Epithelial cell of prostate (primary cell): Measurements from ENCODE around the gene TCF12.
A peak's percentile ranks its signal among the peaks of the same experiment; 100 is the strongest.
"Not testable (repeated sequence)": the region's sequence is repeated elsewhere in the genome, so short reads cannot be mapped to it uniquely, and the experiment has no call there.

ENCODE experiments used
- DNase-seq: peaks from one replicate; pipeline ENCODE4 v3.0.0-alpha.2; 2011; ENCODE audit warnings: low read depth, low spot score
- H3K27ac ChIP-seq: fragments of 450-650 bp; 2 replicates; pipeline ENCODE4 v1.5.1; 2017; ENCODE audit warnings: mild to moderate bottlenecking

TCF12 gene

DNA sequence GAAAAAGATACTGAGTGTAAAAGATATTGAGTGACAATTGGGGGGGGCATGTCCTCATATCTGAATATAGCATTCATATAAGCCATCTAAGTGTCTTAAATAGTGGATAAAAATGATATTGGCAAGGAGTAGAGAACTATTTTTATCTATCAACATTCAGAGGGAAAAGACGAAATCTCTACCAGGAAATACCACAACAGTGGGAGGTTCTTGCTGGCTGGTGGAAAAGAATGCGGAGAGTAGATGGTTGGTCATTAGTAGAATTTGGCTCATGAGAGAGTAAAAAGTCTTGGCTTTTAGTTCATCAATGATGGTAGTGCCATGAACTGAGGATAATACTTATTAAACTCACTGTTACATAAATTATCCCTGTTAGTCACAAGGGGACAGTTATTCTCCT is 4.8 kb upstream of the TCF12 start:
- no peak for DNase-seq
- H3K27ac ChIP-seq: no peak overlapping the region

DNA sequence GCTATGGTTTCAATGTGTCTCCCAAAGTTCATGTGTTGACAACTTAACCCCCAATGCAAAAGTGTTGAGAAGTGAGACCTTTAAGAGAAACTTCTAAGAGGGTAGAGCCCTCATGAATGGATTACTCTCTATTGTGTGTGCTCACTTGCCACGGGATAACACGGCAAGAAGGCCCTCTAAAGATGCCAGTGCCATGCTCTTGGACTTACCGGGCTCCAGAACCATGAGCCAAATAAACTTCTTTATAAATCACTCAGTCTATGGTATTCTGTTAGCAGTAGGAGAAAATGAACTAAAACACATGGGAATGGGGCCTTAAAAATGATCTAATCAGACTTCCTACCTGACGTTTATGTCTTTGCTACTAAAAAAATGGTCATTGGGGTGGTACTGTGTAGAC is 2.6 kb upstream of the TCF12 start:
- DNase-seq: no peak

DNA sequence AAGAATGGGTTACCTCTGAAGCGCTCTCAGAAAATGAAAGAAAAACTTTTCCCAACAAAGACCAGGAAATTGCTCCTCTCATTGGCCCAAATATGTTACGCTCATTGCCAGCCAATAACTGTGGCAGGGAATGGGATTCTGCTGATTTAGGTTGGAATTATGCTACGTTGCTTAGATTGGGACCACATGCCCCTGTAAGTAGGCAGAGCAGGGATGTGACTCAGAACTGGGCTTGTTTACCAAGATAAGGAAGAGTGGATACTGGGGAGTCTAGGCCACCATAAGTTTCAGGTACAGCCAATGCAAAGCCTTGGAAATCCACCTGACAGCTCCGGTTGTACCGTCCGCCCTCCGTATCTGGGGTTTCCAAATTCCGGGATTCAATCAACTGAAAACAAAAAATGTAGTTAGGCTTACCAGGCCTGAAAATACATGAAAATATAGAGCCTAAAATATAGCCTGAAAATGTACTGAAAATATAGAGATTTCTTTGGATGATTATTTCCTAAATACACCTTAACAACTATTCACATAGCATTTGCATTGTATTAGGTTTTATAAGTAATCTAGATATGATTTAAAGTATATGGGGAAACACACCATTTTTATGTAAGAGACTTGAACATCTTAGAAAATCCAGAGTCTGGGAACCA is 1.5 kb upstream of the TCF12 start:
- DNase-seq: no peak
- no peak overlapping the region for H3K27ac ChIP-seq

More for the DNA sequence above, 2.6 kb upstream of the TCF12 start:
- H3K27ac ChIP-seq: no peak overlapping the region

DNA sequence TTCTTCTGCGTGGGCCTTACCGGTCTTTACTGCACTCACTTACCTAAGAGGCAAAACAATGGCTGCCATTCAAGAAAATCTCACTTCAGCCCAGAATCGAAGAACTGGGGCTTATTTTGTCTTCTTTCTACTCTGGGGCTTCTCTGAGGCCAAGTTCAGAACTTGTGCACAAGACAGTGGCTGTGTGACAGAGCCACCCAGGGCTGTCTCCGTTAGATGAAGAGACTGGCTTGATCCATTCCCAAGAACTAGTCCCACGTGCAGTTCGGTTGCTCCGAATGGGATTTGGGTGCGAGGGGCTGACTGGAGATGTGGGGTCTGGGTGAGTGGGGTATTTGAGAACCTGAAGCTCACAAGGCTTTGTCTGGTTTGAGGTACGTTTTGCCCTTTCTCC is 795 bp upstream of the TCF12 start:
- H3K27ac ChIP-seq: peak overlapping the region; percentile 83
- no peak for DNase-seq

DNA sequence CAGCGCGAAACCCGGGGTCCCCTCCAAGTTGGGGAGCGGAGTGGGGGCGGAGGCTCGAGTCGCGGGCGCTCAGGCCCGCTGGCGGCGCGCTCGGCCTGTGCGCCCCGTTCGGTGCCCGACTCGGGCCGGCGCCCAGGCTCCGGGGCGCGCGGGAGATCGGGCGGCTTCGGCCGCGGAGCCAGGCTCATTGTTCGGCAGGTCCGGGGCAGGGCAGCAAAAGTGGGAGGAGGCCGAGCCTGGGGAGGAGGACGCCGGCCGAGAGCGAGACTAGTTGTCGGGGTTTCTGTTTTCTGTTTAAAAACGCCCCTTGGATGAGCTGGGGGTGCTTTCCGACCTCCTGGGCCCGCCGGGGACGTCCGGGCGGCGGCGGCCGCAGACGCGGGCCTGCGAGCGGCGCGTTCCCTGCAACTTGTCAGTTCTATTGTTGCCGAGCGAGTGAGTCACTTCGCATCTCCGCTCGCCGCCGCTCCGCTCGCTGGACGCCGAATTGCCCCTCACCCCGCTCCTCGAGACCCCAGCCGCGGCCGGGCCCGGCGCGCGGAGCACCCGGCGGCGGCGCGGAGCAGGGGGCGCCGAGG is 676 bp downstream of the TCF12 start:
- no peak for DNase-seq
- peak overlapping the region; percentile 83 for H3K27ac ChIP-seq

DNA sequence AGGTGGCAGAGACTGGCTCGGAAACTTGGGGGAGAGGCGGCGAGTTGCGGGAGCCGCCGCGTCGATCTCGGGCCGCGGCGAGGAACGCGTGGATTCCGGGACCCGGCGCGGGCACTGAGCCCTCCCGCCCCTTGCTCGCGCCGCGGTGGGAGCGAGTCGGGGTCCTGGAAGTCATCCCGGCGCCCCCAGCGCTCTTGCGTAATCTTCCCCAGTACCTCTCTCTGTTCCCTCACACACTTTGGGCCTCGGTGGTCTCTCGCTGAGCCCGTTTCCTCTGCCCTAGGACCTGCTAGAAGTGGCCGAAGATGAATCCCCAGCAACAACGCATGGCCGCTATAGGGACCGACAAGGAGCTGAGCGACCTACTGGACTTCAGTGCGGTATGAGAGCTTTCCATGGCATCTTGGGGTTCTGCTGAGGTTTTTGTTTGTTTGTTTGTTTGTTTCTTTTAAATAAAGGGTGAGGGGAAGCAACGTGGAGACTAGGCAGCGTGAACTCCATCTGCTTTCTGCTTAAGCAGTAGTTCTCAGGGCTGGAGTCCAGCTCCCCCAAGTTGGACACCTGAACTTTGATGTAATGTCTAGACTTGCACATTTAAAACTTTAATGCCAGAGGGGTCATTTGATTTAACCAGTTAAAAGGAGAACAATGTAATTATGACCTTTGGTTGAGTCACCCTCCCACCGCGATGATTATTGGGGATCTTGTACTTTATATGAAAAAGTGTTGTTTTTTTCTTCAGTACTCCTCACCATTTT is 1.3 kb downstream of the TCF12 start:
- DNase-seq: no peak
- H3K27ac ChIP-seq: peak overlapping the region; percentile 83

DNA sequence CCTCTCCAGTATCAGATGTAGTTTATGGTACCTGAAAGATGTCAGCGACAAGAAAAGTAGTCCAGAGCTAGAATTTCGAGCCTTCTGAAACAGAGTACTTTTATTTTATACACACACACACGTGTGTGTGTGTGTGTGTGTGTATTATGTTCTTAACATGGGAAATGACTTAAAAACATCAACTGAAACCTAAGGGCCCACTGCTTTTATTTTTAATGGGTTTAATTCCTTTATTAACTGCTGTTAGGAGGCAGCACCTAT is 1.9 kb downstream of the TCF12 start:
- DNase-seq: no peak
- peak overlapping the region; percentile 83 for H3K27ac ChIP-seq

DNA sequence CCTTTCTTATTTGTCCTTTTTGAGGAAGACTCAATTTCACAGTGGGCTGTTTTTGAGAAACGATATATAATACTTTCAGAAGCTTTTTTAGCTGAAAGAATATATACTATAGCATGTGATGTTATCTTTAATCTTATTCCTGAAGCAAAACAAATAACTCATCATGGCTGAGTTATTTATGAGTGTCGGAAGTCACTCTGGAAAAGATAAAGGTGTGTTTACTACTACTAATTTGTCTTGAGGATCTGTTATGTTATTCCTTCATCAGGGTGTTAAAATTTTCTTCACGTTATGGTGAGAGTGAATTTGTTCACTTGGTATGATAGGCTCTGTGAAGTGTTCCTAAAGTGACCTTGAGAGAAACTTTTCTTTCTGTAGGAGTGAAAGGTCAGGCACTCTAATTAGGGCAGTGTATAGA is 4.7 kb downstream of the TCF12 start:
- no peak overlapping the region for H3K27ac ChIP-seq
- DNase-seq: no peak

DNA sequence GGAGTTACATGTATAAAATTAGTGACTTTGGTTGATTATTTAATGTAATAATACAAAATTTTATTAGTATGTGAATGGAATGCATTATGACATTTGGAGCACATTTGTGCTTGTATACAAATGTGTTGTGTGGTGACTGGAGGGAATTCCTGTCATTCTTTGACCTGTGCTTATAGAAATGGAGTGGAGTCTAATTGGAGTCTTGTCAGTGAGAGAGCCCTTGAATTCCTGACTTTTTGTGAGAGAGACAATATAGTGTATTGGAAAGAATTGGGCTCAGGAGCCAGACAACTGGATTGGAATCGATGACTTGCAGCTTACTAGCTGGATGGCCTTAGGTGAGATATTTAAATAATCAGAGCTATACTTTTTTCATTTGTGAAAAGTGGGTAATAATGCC is 9.4 kb downstream of the TCF12 start:
- no peak for DNase-seq
- no peak overlapping the region for H3K27ac ChIP-seq

DNA sequence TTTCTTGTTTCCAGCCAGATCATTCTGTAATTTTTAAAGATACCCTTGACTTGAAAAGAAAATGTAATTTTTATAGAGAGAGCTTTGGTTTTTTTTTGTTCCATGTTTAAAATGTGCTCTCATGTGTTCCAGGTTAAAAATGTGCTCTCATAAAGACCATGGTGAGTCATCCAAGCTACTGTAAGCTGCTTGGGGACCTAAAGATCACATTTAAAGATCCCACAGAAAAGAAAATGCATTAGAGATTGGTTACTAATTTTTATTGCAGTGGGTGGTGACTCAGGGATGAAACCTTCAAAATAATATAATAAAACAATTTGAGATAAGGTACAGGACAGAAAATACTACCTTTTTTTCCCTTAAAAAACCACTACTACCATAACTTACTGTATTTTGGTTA is 11.0 kb downstream of the TCF12 start:
- no peak for DNase-seq
- peak overlapping the region; percentile 22 for H3K27ac ChIP-seq

DNA sequence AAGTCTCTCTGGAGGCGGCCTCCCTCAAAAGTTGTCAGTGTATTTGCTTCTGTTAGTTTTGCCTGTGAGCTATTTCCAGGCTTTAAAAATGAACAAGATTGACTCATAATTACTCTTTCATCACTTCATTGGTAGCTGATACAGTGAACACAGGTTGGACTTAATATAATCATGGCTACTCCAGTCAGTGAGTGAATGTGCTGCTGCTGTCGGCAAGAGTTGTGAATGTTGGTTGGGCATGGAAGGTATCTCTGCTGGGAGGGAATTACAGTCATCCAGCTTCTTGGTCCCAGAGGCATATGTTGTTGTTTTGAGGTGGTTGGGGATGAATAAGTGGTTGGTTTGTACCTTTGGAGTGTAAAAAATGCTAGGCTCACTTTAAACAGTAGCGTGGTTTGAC is 11.5 kb downstream of the TCF12 start:
- no peak for DNase-seq
- peak overlapping the region; percentile 22 for H3K27ac ChIP-seq

DNA sequence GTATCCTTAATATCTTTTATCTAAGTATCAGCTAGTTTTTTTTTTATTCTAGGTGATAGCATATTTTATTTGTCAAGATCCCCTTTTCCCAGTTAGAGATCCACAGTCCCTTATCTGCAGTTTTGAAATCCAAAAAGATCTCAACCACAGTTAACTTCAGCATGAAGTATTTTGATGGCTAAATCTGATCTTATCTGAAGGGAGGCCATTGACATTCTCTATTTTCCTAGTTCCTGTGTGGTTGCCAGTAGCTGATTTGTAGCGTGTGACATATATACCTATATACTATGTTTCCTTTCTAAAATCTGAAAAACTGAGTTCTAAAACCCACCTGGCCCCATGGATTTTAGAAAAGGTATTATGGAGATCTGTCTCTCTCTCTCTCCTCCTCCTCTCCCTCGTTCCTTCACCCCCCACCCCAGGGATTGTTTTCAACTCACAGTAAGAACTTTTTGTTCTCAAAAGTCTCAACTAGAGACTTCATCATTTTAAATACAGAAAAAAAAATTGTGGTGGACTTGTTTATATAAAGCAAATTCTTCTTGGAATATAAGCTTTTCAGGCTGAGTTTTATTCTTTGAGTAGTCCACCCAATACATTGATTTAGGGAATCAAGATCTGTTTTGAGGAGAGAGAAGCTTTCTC is 12.3 kb downstream of the TCF12 start:
- no peak overlapping the region for H3K27ac ChIP-seq
- no peak for DNase-seq

DNA sequence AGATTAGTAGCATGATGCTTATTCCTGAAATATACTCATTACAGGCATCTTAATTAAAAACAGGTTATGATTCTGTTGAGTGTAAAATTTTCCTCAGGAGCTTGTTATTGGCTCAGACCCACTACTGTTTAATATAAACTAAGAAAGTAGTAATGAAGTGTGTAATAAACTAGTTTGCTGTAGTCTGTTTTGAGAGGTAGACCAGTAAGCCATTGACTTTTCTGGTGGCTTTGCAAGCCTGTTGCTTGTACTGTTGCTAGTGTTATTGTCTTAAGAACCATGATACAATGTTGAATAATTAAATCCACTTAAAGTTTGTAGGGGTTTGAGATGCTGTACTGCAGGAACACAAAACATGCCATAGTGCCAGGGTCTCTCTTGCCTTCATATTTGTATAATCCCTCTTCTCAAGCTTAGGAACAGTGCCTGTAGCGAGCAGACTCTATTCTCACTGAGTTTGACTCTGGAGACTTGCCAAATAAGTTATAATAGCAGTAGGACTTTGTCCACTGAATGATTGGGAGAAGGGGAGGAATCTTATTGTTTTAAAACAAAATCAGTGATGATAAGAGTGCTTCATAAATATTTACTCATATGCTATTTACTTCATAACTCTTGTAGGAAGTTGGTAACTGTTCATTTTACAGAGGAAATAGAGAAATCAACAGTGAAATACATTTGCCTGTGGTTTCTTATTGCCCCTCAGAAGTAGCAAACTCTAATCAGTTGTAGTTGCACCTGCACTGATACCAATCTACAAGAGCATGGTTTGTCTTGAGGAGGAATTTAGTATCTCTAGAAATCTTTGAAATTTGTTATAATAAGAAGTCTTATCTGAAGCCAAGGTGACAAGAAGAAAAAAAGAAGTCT is 13.4 kb downstream of the TCF12 start:
- DNase-seq: no peak
- no peak overlapping the region for H3K27ac ChIP-seq

DNA sequence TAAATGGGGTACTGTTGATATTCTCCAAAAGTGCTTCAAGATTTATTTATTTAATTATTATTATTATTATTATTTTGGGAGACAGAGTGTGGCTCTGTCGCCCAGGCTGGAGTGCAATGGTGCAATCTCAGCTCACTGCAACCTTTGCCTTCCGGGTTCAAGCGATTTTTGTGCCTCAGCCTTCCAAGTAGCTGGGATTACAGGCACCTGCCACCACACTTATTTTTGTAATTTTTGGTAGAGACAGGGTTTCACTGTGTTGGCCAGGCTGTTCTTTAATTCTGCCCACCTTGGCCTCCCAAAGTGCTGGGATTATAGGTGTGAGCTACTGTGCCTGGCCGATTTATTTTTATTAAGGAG is 14.0 kb downstream of the TCF12 start:
- not testable (repeated sequence) for H3K27ac ChIP-seq, DNase-seq

DNA sequence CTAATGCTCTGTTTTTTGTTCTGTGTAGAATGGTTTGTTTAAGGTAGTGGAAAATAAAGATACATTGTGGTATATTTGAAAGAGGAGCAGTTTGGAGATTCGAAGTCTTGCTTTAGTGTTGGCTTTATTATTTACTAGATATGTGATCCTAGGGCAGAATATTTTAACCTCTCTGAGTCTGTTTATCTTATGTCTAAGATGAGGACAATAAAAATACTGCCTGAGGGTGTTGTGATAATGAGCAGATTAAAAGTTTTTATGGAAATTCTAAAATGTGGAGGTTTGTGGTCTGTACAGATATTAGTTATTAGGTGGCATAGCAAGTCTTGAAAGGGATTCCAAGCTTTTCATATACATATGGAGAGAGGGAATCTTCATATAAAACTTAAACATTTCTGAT is 15.0 kb downstream of the TCF12 start:
- H3K27ac ChIP-seq: peak overlapping the region; percentile 62
- no peak for DNase-seq

DNA sequence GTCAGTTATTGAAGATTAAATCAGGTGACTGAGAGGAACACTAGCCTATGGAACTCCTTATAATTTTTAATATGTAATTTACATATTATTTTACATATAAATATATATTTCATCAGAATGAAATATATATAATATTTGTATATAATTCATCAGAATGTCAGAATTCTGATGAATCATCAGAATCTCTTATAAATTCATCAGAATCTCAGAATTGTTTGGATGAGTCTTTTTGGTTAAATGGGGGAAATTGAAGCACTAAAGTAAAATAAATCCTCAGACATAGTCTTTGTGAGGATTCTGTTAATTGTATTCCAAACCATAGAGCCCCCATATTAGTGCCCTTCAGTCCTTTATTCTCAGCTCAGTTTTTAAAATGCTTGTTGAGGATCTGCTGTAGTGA is 15.4 kb downstream of the TCF12 start:
- H3K27ac ChIP-seq: peak overlapping the region; percentile 62
- no peak for DNase-seq

DNA sequence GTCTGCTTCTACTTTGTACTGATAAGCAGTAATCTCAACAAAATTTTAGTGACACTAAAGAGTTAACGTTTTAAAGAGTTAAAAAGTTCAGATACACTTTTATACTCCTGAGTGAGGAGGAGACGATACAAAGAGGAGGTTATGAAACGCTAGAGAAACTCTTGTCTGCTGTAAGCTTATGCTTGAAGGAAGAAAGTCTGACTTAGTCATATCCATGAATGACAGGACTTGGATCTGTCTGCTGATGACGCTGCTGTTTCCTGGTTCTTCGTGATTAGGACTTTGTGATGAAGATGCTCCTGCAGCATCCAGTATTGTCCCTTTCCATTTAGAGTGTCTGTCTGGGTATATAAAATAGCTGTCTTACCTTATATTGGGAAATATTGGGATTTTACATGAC is 15.8 kb downstream of the TCF12 start:
- DNase-seq: peak; percentile 18
- peak overlapping the region; percentile 62 for H3K27ac ChIP-seq

DNA sequence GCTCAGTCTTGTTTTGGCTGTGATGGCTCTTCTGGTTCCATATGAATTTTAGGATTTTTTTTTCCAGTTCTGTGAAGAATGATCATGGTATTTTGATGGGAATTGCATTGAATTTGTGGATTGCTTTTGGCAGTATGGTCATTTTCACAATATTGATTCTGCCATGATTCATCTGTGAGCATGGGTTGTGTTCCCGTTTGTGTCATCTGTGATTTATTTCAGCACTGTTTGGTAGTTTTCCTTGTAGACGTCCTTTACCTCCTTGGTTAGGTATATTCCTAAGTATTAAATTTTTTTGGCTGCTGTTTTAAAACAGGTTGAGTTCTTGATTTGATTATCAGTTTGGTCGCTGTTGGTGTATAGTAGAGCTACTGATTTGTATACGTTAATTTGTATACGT is 18.5 kb downstream of the TCF12 start:
- H3K27ac ChIP-seq: no peak overlapping the region
- no peak for DNase-seq

DNA sequence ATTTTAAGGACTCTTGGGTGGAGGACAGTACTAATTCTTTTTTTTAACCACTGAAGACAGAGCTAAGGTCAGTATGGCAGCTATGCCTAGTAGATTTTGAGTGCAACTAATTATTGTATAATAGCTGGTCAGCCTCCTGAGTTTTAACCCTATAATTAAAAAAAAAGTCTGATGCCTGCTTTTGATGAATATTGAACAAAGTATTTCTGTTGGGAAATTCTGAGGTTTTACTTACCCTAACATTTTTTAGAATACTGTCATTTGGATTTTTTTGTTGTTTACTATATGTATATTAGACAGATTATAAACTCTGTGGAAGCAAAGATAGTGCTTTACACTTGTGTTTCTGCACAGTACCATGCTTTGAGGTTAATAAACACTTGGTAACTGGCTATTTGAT is 20.8 kb downstream of the TCF12 start:
- DNase-seq: no peak
- no peak overlapping the region for H3K27ac ChIP-seq

DNA sequence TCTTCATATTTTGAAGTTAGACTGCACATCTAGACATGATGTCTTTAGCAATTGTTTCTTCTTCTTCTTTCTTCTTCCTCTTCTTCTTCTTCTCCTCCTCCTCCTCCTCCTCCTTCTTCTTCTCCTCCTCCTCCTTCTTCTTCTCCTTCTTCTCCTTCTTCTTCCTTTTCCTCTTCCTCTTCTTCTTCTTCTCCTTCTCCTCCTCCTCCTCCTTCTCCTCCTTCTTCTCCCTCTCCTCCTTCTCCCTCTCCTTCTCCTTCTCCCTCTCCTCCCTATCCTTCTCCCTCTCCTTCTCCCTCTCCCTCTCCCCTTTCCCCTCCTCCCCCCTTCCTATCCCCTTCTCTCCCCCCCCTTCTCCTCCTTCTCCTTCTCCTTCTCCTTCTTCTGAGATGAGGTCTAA is 21.9 kb downstream of the TCF12 start:
- no peak for DNase-seq
- H3K27ac ChIP-seq: no peak overlapping the region

DNA sequence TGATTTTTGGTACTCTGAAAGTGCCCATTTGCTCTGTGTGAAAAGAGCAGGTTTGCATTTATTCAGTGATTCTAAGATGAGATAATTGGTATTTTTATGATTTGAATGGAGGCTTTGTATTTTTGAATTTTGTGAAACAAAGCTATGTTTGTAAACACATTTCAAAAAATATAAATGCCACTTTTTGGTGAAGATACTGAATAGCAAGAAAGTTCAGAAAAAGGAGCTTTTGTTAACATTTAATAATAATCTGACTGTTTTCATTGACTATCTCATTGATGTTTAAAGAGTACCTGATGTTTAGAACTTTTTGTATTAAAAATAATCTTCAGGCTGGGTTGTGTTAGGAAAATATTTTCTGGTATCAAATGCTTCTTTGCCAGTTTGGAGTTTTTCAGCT is 23.7 kb downstream of the TCF12 start:
- H3K27ac ChIP-seq: no peak overlapping the region
- DNase-seq: no peak
